HS-27A (cell line): ENCODE data around the gene CTDSPL.
"Not testable (repeated sequence)": the region's sequence is repeated elsewhere in the genome, so short reads cannot be mapped to it uniquely, and the experiment has no call there.

Source experiments
- DNase-seq: peaks from one replicate; pipeline ENCODE4 v3.0.0-alpha.2; 2012; ENCODE audit warnings: low read depth, missing footprints

The CTDSPL gene

GRCh38 chr3:37861620-37862041 lies at the start of gene CTDSPL:
TSS of gene CTDSPL (plus strand) at chr3:37861880. CDS start at chr3:37862200, 320 bp downstream.
- DNase-seq = no peak

DNA sequence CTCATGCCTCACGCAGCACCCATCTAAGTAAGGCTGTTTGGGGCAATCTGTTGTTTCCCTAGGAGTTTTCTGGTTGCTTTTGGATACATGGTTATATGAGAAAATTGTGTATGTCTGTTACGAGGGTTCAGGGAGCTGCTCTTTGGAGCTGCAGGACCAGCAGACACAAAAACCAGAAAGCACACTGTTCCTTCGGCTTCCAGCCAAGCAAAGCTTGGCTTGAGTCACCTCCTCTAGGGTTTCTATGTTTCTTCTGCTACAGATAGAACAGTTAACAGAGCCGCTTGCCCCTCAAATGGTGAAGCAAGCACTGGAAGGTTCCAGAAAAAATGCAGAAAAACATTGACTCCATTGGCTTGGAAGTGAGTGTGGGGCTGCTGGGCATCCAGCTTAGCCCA lies 49.2 kb upstream of the CTDSPL start:
- no peak for DNase-seq

- no peak for DNase-seq
These were observed 48.3 kb upstream of the CTDSPL start for GRCh38 chr3:37813403-37813802.

DNA sequence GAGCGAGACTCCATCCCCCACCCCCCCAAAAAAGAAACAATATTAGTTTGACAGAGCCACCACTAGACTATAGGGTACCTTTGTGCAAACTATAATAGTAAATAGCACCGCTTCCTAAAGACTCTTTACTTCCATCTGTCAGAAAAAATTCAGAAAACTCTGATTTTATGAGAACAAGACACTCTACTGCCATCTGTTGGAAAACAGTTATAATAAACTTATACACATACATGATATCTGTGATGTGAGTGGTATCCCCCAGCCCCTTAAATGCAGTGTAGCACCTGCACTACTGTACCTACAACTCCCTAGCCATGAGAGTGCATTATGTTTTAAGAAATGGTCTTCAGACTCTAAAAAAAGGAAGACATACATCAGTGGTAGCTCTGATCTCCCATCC lies 47.1 kb upstream of the CTDSPL start:
- no peak for DNase-seq

- DNase-seq = not testable (repeated sequence)
These were observed 46.5 kb upstream of the CTDSPL start for GRCh38 chr3:37815156-37815555.

- no peak for DNase-seq
These were observed 45.4 kb upstream of the CTDSPL start for GRCh38 chr3:37816271-37816670.

DNA sequence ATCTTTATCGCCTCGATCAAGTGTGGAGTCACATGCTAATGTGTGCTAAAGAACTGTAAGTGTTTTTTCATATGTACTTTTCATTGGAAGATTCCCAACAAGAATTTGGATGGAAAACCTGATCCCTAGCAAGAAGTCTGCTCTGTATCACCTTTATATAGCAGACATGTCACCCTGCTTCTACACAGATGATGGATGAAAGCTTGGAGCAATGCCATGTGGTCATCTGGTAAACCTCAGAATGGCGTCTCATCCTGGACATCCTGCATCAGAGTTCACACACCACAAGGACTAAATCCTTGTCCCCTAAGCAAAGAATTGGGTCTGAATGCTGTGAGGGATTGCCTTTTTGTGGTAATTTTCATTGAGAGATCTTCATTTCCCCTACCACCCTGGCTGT lies 42.1 kb upstream of the CTDSPL start:
- DNase-seq = no peak

- DNase-seq = no peak
These were observed 41.4 kb upstream of the CTDSPL start for GRCh38 chr3:37820286-37820685.

DNA sequence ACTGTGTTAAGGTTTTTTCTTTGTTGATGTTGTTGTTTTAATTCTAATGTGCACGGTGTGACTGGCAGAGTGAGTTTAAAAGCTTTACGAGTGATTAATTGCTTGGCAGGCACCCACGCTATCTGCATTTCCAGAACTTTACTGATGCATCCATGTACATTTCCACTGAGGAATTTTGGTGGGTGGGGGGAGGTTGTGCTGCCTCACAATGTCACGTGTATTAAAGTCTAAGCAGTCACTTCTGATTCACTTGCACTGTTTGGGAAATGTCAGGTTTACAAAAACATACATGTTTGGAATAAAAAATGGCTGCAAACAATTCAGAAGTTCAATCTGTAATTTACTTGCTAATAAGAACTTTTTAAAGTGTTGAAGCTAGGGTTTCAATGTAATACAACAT lies 38.5 kb upstream of the CTDSPL start:
- DNase-seq = no peak

DNA sequence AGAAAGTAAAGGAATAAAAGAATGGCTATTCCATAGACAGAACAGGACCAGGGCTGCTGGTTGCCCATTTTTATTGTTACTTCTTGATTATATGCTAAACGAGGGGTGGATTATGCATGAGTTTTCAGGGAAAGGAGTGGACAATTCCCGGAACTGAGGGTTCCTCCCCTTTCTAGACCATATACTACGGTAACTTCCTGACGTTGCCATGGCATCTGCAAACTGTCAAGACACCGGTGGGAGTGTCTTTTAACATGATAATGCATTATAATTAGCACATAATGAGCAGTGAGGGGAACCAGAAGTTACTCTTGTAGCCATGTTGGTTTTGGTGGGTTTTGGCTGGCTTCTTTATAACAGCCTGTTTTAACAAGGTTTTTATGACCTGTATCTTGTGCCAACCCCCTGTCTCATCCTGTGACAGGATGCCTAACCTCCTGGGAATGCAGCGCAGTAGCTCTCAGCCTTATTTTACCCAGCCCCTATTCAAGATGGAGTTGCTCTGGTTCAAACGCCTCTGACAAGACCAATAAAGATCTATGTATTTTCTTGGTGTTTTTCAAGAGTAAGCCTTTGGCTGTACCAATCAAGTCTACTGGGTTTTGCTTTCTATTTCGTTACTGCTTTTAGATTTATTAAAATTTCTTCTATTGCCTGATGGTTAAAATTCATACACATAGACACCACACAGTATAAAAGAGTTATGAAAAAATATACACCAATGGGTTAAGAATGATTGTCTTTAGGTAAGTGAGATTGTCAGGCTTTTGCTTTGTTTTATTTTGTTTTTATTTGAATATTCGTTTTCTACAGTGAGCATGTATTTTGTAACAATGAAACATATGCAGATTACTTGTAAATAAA lies 37.4 kb upstream of the CTDSPL start:
- no peak for DNase-seq

DNA sequence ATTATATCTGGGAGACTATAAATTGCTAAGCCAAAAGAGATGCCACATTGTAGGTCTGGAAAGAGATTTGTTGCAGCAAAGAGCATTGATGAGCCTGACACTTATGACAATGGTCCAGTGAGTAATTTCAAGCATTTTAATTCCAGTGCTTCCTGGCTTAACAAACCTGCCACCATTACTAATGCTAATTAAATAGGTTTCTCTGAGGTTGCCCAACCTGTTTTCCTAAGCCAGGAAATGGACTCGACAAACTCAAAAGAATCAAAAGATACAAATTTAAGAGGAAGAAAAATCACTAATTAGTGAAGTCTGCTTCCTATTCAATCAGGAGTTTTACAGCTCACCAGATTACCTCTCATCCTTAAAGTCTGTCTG lies 36.7 kb upstream of the CTDSPL start:
- no peak for DNase-seq

DNA sequence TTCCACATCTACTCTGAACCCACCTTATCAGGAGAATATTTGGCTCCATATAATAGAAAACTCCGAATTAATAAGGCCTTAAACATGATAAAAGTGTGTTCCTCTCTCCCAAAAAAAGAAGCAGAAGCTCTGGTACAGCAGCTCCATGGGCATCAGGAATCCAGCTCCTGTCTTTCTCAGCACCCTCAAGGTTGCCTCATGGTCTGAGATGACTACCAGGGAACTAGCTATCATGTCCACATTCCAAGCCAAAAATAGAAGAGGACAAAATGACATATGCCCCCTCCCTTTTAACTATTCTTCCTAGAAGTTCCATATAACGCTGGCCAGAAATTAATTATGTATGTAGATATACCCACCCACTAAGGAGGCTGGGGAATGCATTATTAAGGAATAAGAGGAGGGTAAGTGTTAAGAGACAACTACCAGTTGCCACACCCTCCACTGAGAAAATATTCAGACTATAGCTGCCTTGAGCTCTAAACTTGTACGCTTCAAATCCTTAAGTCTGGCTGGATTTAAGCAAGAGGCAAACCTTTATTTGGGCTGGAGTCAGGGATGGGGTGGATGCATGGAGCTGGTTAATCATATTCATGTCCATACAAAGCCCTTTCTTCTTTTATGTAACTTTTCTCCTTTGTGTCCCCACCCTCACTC lies 35.8 kb upstream of the CTDSPL start:
- DNase-seq = no peak

- no peak for DNase-seq
These were observed 35.2 kb upstream of the CTDSPL start for GRCh38 chr3:37826502-37826901.

GRCh38 chr3:37826933-37827332 lies 34.7 kb upstream of the CTDSPL start:
- no peak for DNase-seq

- no peak for DNase-seq
These were observed 29.2 kb upstream of the CTDSPL start for GRCh38 chr3:37832480-37832879.

DNA sequence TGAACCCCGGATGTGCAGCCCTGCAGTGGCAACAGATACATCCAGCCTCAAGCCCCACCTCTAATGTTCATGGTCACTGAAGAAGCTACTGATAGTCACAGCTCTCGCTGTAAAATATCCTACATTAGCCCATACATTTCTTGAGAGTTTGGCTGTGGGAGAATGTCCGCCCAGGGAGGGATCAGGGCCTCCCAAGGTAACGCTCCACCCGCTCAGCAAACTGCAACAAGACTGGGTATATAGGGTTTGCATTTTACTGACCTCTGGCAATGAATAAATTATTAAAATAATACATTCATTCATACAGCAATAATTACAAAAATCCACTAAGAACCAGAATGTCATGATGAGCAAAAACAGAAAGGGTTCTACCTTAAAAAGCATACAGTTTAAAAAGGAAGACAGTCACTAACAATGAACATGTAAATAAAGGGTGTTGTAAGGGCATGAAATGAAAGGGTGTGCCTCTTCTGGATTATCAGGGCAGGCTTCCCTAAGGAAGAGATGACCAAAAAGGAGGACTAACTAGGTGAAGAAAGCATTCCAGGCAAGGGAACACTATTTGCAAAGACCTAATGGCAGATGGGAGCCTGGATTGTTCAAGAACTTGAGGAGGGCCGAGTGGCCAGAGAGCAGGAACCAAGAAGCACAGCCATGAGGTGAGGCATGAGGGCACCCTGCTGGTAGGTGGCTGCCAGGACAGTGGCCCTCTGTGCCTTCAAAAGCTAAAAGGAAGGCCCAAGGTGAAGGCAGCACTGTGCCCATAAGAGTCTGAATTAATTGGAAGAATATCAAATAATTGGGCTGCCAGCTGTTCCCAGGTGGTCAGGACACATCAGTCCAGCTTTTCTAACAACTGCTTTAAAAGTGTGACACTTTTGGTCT lies 28.1 kb upstream of the CTDSPL start:
- no peak for DNase-seq

GRCh38 chr3:37836589-37836988 lies 25.1 kb upstream of the CTDSPL start:
- DNase-seq = no peak

DNA sequence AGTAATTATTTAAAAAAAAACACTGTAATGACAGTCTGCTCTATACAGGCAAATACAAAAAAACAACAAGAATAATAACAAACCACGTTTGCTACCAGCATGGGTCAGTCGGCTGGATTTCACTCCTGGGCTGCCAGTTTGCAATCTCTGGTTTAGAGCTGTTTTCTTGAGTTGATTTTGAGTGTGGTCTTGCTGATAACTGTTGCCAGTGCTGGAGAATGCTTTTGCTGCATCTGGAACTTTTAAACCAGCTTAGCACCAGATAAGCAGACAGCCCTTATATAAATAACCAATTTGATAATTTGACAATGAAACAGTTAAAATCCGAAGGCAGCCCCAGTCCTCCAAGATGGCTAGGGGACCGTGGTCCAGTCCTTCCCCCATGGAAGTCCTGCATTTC lies 14.0 kb upstream of the CTDSPL start:
- no peak for DNase-seq

DNA sequence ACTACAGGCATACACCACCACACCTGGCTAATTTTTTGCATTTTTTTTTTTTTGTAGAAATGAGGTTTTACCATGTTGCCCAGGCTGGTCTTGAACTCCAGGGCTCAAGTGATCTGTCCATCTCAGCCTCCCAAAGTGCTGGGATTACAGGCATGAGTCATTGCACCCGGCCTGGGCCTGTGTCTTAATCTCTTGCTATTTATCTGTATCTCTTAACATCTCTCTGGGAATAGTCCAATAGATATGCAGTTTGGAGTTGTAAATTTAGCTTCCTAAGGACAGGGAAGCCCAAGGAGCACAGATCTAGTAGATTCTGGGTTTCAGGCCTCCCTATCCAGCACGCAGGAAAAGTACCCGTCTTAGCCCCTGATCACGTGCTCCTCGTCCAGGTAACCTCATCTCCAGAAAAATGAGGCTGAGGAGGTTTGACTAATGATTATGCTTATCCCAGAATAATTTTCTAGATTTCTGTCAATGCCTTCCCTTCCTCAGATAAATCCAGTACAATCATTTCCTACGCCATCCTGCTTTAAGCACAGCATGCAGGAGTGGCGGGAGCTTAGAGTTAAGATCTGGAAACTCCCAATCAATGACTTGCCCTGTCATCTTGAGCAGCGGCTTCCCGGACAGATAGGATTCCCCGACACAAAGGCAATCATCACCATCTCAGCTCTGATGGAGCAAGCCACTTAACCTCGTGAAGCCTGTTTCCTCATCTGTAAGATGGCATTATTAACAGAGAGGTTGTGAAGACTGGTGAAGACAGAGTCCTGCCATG lies 12.3 kb upstream of the CTDSPL start:
- no peak for DNase-seq

DNA sequence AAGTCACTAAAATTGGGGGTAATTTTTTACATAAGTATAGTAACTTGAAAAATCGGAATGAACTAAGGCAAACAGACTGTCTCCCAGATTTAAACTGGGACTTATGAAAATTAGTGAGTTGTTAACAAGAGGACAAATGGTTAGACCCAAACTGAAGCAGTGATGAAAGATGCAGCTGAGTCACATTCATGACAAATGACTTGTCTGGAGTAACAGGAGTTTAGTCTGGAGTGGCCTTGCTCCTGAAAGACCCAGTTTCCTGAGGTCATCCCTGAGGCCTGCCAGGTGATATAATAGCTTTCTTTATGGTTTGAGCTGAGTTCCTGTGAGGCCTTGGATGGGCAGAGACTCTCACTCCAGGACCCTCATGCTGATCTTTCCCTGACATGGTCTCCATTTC lies 9.6 kb upstream of the CTDSPL start:
- no peak for DNase-seq

DNA sequence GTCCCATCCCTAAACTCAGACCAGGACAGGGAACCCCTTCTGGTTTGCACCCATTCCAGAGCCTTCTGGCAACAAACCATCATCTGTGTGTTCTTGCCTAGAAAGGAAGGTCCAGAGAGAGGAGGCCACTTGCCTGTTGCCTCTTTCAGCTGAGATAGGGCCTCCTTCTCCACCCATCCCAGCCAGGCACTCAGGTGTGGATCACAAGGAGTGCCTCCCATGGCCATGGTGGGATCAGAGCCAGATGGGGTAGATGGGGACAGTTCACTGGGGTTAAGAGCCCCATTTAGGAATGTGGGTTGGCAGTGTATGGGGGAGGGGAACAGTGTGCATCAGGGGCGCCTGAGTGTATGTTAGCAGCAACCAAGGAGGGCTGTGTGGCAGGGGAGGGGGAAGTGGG lies 8.9 kb upstream of the CTDSPL start:
- DNase-seq = no peak
